NCI-H128 (cell line): ENCODE measurements around the gene ATP5F1A.
"Not testable (repeated sequence)": the region's sequence is repeated elsewhere in the genome, so short reads cannot be mapped to it uniquely, and the experiment has no call there.

Experiments used
- DNase-seq: peaks from one replicate; lab custom pipeline; 2025; ENCODE audit not compliant: unreplicated experiment; lab: John Stamatoyannopoulos, UW

The ATP5F1A gene

GRCh38 chr18:46048641-46049040, 49.5 kb downstream of the ATP5F1A start:
- DNase-seq, result no peak

- DNase-seq, result not testable (repeated sequence)
Measured at GRCh38 chr18:46047369-46047768, 50.7 kb downstream of the ATP5F1A start.

- DNase-seq, result no peak
Measured at GRCh38 chr18:46046688-46047087, 51.4 kb downstream of the ATP5F1A start.

- DNase-seq, result no peak
Measured at GRCh38 chr18:46046126-46046525, 52.0 kb downstream of the ATP5F1A start.

- DNase-seq, result no peak
Measured at GRCh38 chr18:46042571-46043123, 55.4 kb downstream of the ATP5F1A start.

GRCh38 chr18:46040747-46041104, 57.4 kb downstream of the ATP5F1A start:
- no peak for DNase-seq

GRCh38 chr18:46040033-46040746, 57.9 kb downstream of the ATP5F1A start:
- DNase-seq, result no peak

GRCh38 chr18:46037512-46038305, 60.4 kb downstream of the ATP5F1A start:
- DNase-seq, result no peak

GRCh38 chr18:46035696-46036680, 62.1 kb downstream of the ATP5F1A start:
- no peak for DNase-seq

- no peak for DNase-seq
Measured at GRCh38 chr18:46034230-46034629, 63.9 kb downstream of the ATP5F1A start.

GRCh38 chr18:46031741-46032140, 66.4 kb downstream of the ATP5F1A start:
- DNase-seq, result no peak
